NCI-H2081 treated with DMSO at 0.1 percent for 48 hours (cell line): ENCODE results near the gene EIF4G2.
A peak's percentile ranks its signal among the peaks of the same experiment; 100 is the strongest.
"Not testable (repeated sequence)": the region's sequence is repeated elsewhere in the genome, so short reads cannot be mapped to it uniquely, and the experiment has no call there.

Source experiments
- DNase-seq: peaks from one replicate; lab custom pipeline; 2025; lab: John Stamatoyannopoulos, UW

The EIF4G2 gene

GRCh38 chr11:10808553-10809372 is at the start of gene EIF4G2:
Gene EIF4G2, minus strand, starts transcription at chr11:10808926.
- DNase-seq = peak; percentile 92

- peak; percentile 92 for DNase-seq
These were observed 49.1 kb upstream of the EIF4G2 start, which contains the start of gene ZBED5 for GRCh38 chr11:10857709-10858438. Gene ZBED5, minus strand, starts transcription at chr11:10858053. Its CDS starts 3,108 bp downstream, at chr11:10854945.

DNA sequence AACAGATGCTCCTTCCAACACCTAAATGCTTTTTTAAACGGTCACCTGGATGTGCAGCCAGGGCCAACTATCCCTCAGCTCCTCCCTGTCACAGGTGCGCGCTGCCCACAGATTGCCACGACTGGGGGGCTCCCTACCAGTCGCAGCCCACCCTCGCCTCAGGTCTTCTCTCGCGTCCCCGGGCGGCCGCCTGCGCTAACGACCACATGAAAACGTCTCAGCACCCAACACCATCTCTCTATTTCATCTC is 48.7 kb upstream of the EIF4G2 start:
- no peak for DNase-seq

DNA sequence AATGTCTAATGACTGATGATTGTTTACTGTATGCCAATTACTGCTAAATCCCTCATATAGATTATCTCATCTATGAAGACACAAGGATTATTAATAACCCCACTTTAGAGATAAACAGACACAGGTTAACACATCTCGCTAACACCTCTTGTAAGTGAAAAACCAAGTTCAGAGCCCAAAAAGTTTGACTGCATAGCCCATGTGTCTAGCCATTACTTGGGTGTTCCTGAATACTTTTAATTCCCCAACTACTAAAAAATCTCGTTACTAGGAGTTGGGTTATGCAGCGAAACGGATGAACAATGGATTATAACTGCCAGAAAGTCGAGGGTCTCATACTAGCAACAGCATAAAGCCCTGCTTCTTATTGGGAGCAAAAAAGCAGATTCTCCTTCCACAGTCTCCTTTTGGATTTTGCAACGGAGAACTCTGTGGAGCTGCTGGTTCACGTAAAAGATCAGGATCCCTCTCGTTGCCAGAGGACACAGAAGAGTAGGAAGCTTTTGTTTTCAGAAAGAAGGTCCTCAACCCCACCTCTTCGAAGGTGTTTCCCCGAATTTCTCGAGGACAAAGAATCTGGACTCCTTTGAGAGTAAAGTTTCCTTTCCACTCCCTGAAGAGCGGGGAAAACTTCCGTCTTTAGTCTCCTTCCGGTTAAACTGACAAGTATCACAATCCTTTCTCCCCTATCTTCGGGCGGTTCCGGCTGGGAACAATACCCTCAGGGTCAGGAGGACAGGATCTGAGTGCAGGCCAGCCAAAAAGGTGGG is 48.1 kb upstream of the EIF4G2 start:
- DNase-seq = no peak

- no peak for DNase-seq
These were observed 46.6 kb upstream of the EIF4G2 start for GRCh38 chr11:10855295-10855694.

GRCh38 chr11:10847960-10848860 is 39.5 kb upstream of the EIF4G2 start:
- DNase-seq = no peak

- no peak for DNase-seq
These were observed 37.9 kb upstream of the EIF4G2 start for GRCh38 chr11:10846660-10847059.

DNA sequence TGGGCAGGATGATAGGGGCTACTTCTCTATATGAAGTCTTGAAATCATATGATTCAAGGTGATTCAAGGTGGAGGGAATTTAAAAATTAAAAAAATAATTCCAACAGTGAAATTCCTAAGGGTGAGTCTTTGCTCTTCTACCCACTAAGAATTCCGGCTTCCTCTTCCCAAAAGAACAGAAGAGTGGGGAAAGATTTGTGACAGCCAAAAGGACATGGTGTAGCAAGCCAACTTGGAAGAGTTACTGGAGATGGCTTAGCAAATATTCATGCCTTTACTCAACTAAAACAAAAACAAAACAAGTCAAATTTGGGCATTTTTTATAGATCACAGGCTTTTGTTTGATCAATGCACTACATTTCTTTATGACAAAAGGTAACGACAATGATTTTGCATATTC is 36.9 kb upstream of the EIF4G2 start:
- no peak for DNase-seq

DNA sequence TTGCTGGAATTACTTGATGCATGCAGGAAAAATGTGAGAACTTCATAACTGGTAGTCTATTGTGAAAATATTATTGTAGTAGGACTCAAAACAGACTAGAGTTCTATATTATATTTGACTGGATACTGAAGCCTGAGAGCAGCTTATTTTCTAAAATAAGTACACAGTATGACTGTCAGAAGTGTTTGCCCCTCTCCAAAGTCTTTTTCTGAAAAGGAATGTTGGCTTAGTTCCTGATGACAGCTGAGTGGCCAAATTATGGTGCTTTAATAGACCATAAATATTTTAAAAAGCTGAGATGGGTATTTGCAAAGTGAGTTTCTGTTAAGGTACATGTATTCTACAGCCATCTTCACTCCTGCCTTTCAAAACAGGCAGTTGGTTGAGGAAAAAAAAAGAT is 36.1 kb upstream of the EIF4G2 start:
- DNase-seq = no peak

GRCh38 chr11:10844356-10844755 is 35.6 kb upstream of the EIF4G2 start:
- no peak for DNase-seq

GRCh38 chr11:10838881-10839280 is 30.2 kb upstream of the EIF4G2 start:
- no peak for DNase-seq

DNA sequence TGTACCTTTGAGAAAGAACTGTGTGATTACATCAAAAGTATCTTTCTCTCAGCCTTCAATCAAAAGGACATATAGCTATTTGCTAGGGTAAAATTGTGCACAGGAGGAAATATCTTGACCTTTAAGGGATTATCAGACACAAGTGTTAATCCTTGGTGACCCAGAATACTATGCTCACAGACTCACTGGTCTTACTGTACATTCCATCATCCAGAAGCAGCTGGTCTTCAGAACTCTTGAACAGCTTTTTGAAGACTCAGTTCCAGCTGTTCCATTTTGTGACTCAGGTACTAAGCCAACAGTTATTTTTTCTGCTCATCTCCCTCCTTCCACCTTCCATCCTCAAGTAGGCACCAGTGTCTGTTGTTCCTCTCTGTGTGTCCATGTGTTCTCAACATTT is 29.4 kb upstream of the EIF4G2 start:
- no peak for DNase-seq

GRCh38 chr11:10836884-10837283 is 28.2 kb upstream of the EIF4G2 start:
- DNase-seq = not testable (repeated sequence)

DNA sequence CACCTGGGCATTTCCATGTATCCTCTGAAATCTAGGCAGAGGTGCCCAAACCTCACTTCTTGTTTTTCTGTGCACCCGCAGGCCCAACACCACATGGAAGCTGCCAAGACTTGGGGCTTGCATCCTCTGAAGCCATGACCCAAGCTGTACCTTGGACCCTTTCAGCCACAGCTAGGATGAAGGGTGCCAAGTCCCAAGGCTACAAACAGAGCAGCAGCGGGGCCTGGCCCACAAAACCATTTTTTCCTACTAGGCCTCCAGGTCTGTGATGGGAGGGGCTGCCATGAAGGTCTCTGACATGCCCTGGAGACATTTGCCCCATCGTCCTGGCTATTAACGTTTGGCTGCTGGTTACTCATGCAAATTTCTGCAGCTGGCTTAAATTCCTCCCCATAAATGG is 20.4 kb upstream of the EIF4G2 start:
- no peak for DNase-seq

- DNase-seq = no peak
These were observed 19.7 kb upstream of the EIF4G2 start for GRCh38 chr11:10828402-10828801.

- no peak for DNase-seq
These were observed 16.2 kb upstream of the EIF4G2 start for GRCh38 chr11:10824888-10825287.

- DNase-seq = no peak
These were observed 14.4 kb upstream of the EIF4G2 start for GRCh38 chr11:10823152-10823579.

DNA sequence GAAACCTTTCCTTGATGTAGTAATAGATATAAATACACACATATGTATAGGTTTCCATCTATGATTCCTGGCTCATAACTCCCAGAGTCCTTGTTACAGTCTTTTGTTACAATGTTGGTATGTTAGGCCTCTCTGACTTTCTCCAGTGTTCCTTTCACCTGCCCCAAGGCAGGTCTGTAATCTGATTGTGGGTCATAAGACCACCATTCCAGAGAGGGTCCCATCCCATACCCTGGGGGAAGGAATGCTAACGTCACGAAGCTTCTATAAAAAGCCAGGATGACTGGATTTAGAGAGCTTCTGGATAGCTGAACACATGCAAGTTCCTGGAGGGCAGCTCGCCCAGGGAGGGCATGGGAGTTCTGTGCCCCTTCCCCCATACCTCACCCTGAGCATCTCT is 13.8 kb upstream of the EIF4G2 start:
- DNase-seq = not testable (repeated sequence)

DNA sequence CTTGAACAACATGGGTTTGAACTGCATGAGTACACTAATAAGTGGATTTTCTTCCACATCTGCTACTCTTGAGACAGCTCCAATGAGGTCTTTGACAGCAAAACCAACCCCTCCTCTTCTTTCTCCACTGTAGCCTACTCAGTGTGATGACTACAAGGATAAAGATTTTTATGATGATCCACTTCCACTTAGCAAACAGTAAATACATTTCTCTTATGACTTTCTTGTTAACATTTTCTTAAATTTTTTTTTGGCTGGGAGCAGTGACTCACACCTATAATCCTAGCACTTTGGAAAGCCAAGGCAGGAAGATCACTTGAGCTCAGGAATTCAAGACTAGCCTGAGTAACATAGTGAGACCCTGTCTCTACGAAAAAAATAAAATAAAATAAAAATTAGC is 9.9 kb upstream of the EIF4G2 start:
- no peak for DNase-seq

DNA sequence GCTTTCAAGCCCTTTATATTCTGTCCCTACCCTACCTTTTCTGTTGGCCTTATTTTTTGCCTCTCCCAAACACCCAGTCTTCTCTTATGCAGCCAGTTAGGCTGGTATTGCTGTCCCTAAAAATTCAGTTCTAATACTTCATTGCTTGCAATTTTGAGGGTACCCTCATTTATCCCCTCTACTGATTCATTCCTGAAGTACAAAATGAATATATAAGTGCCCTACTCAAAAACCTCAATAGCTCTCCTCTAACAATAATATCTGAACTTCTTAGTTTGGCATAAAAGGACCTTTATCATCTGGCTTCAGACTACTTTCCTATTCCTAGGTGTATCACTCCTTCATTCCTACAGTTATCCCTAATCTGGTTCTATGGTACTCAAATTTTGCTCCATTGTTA is 5.2 kb upstream of the EIF4G2 start:
- DNase-seq = no peak

DNA sequence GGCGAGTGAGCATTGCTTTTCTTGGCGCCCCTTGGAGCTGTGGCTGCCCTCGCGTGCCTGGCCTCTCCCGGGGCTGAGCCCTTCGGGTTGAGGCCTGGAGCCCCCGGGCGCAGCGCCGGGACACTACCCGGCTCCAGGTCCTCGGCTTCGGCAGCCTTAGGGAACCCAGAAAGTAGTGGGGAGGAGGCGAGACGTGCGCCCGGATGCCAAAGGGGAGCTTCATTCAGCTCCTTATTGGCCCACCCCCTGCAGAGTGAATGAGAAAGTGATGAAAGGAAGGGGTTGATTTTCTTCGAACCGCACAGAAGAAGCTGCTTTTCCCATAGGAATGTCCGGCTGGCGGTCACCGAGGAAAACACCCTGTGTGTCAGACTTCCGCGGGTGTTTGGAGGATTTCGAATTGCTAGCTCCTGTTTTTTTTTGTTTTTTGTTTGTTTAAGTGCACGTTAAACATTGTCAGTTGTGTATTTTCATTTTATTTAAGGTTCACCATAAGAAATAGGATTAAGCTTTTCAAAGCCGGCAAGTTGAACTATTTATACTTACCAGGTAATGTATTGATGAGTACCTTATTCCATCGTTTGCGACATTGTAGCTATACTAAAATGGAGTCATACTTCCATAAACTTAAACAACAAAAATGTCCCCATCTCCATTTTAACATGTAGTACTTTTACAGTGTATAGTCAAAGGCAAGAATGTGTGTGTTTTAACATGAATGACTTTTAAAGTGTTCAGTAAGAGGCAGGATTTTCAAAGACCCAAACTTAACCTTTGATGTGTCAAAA is 841 bp upstream of the EIF4G2 start:
- DNase-seq = no peak
